NCI-H2196 treated with DMSO at 0.1 percent for 48 hours (cell line): Measurements from ENCODE around the gene EFNA1.
A peak's percentile ranks its signal among the peaks of the same experiment; 100 is the strongest.

Experiments used
- DNase-seq: peaks from one replicate; lab custom pipeline; 2025; ENCODE audit not compliant: unreplicated experiment; lab: John Stamatoyannopoulos, UW

The EFNA1 gene

GRCh38 chr1:155127105-155127966 is at the start of gene EFNA1:
EFNA1 (plus strand) TSS chr1:155127876; CDS start chr1:155127978, 102 bp downstream.
- peak; percentile 24 for DNase-seq

- no peak for DNase-seq
These were observed 49.0 kb upstream of the EFNA1 start, which contains the start of gene EFNA3 for GRCh38 chr1:155078469-155079209. EFNA3 (plus strand) TSS chr1:155078837; CDS start chr1:155078942, 105 bp downstream.

- no peak for DNase-seq
These were observed 48.5 kb upstream of the EFNA1 start for GRCh38 chr1:155079210-155079486.

- no peak for DNase-seq
These were observed 48.0 kb upstream of the EFNA1 start for GRCh38 chr1:155079487-155080311.

GRCh38 chr1:155080312-155081228 is 47.1 kb upstream of the EFNA1 start:
- peak; percentile 49 for DNase-seq

- no peak for DNase-seq
These were observed 46.0 kb upstream of the EFNA1 start for GRCh38 chr1:155081472-155082300.

GRCh38 chr1:155082301-155083051 is 45.2 kb upstream of the EFNA1 start:
- DNase-seq = no peak

GRCh38 chr1:155083052-155083541 is 44.6 kb upstream of the EFNA1 start:
- DNase-seq = no peak

- peak; percentile 44 for DNase-seq
These were observed 43.6 kb upstream of the EFNA1 start for GRCh38 chr1:155083865-155084721.

GRCh38 chr1:155084722-155085503 is 42.8 kb upstream of the EFNA1 start:
- peak; percentile 94 for DNase-seq

- no peak for DNase-seq
These were observed 42.1 kb upstream of the EFNA1 start for GRCh38 chr1:155085504-155086127.

GRCh38 chr1:155086128-155086741 is 41.4 kb upstream of the EFNA1 start:
- DNase-seq = peak; percentile 47

GRCh38 chr1:155086856-155087535 is 40.7 kb upstream of the EFNA1 start:
- DNase-seq = no peak

GRCh38 chr1:155091071-155092051 is 36.3 kb upstream of the EFNA1 start:
- DNase-seq = peak; percentile 44
